Nephron (organoid): ENCODE measurements around the gene MAD1L1.

Experiments
- H3K27ac Mint-ChIP-seq, 3 experiments: 2 replicates each; pipeline ENCODE4 v1.8.0; 2020; ENCODE audit warnings: mixed read lengths in 3 of 3, mild to moderate bottlenecking in 2 of 3, moderate library complexity in 1 of 3
- H3K27me3 Mint-ChIP-seq: 2 replicates; pipeline ENCODE4 v1.8.0; 2021; ENCODE audit warnings: low read depth, mild to moderate bottlenecking, moderate library complexity, mixed read lengths
- H3K36me3 Mint-ChIP-seq: 2 replicates; pipeline ENCODE4 v1.8.0; 2020; ENCODE audit warnings: low read depth, mixed read lengths
- H3K4me1 Mint-ChIP-seq: 2 replicates; pipeline ENCODE4 v1.8.0; 2020; ENCODE audit warnings: mixed read lengths
- H3K4me3 Mint-ChIP-seq, 3 experiments: 2 replicates each; pipeline ENCODE4 v1.8.0; 2020; ENCODE audit warnings: mild to moderate bottlenecking in 3 of 3, mixed read lengths in 3 of 3, moderate library complexity in 2 of 3
- H3K9me3 Mint-ChIP-seq: 2 replicates; pipeline ENCODE4 v1.8.0; 2020; ENCODE audit warnings: mixed read lengths
- TF ChIP-seq, protein P1 (sequence below), 3 experiments: fragments of 200-600 bp; sonication (generic); IDR thresholded peaks; one replicate each; pipeline ENCODE4 v1.5.0; 2021; ENCODE audit warnings: antibody characterized with exemption in 3 of 3; ENCODE audit not compliant: unreplicated experiment in 3 of 3

MAD1L1 gene

DNA sequence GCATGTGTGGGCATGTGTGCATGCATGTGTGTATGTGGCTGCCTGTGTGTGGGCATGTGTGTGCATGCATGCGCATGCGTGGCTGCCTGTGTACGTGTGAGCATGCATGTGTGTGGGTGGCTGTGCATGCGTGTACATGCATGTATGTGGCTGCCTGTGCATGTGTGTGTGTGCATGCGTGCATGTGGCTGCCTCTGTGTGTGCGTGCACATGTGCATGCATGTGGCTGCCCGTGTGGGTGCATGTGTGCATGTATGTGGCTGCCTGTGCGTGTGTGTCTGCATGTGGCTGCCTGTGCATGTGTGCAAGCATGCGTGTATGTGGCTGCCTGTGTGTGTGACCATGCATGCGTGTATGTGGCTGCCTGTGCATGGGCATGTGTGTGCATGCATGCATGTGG lies 345.5 kb downstream of the MAD1L1 start:
- TF ChIP-seq, protein P1, sequence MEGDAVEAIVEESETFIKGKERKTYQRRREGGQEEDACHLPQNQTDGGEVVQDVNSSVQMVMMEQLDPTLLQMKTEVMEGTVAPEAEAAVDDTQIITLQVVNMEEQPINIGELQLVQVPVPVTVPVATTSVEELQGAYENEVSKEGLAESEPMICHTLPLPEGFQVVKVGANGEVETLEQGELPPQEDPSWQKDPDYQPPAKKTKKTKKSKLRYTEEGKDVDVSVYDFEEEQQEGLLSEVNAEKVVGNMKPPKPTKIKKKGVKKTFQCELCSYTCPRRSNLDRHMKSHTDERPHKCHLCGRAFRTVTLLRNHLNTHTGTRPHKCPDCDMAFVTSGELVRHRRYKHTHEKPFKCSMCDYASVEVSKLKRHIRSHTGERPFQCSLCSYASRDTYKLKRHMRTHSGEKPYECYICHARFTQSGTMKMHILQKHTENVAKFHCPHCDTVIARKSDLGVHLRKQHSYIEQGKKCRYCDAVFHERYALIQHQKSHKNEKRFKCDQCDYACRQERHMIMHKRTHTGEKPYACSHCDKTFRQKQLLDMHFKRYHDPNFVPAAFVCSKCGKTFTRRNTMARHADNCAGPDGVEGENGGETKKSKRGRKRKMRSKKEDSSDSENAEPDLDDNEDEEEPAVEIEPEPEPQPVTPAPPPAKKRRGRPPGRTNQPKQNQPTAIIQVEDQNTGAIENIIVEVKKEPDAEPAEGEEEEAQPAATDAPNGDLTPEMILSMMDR (IDR thresholded peaks at IDR 0.05; ENCODE audit: unreplicated experiment in 3 of 3): no peak
- Mint-ChIP-seq H3K27ac (no peak overlapping the region), H3K36me3 (peaks cover 15% of the 10 kb centered on the region), H3K4me3 (no peak overlapping the region), H3K4me1 (no peaks in the 10 kb centered on the region), H3K9me3 (no peaks in the 10 kb centered on the region), H3K27me3 (no peaks in the 10 kb centered on the region)

DNA sequence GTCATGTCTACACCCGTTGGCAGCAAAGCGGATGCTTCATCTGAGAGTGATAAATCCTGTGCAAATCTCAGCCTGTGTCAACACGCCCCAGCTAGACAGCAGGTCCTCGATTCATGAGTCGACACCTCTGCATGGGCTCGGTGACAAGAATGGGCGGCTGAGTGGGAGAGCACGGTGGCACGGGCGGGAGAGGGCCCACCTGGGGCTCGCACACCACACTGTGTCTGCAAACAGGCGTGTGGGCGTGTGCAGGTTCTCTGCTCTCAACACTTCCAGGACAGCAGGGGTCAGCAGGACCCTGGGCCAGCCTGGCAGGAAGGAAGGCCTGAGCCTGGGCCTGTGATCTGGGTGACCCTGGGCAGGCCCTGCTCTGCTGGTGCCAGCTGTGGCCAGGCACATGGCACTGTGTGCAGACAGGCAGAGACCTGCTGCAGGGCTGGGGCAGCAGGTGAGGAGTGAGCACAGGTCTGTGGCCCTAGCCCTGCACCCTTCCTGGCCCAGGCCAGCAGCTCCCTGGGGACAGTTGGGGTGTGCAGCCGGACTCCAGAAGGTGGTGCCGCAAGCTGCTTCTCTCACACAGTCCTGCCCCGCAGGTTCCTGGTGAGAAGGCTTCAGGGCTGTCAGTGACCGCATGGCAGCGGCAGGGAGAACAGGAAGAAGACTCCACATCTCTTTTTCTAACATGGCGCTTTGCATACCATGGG lies 346.2 kb downstream of the MAD1L1 start:
- Mint-ChIP-seq H3K27me3 (no peaks in the 10 kb centered on the region), H3K36me3 (peaks cover 15% of the 10 kb centered on the region), H3K27ac (no peak overlapping the region), H3K9me3 (no peaks in the 10 kb centered on the region), H3K4me1 (no peaks in the 10 kb centered on the region), H3K4me3 (no peak overlapping the region)
- TF ChIP-seq, protein P1 (IDR thresholded peaks at IDR 0.05; ENCODE audit: unreplicated experiment in 3 of 3): no peak

DNA sequence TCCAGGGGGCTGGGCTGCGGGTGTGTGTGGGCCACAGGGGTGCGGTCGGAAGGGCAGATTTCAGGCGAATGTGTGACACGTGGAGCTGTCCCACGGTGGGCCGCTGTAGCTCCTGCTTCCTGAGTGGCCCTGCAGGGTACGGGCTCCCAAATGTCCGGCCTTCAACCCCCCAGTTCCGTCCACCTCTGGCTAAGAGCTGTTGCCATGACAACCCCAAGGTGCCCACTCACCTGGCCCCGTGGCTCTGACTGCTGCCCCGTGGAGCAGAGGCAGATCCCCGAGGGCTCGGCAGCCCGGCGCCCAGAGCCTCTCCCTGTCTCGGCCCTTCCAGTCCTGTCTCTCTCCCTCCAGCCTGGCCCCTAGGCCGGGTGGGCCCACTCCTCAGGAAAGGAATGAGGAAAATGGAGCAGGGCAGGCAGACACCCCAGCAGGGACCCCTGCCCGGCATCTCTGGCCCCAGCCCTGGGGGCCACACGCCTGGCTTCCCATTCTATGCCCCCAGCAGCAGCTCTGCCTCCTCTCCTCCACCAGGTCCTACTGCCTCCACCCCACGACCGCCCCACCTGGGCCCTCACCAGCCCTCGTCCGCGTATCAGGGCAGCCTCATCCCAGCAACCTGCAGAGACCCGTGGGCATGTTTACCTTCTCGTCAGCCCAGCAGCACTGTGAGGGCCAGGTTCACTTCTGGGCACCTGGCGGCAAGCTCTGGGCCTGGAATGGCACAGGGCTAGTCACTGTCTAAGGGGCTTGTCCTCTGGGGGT lies 347.1 kb downstream of the MAD1L1 start:
- H3K4me3 Mint-ChIP-seq: no peak overlapping the region
- TF ChIP-seq, protein P1 (IDR thresholded peaks at IDR 0.05; ENCODE audit: unreplicated experiment in 3 of 3): no peak
- no peak overlapping the region for H3K27ac Mint-ChIP-seq
- peaks cover 15% of the 10 kb centered on the region for H3K36me3 Mint-ChIP-seq
- no peaks in the 10 kb centered on the region for H3K27me3 Mint-ChIP-seq
- no peaks in the 10 kb centered on the region for H3K4me1 Mint-ChIP-seq
- no peaks in the 10 kb centered on the region for H3K9me3 Mint-ChIP-seq

DNA sequence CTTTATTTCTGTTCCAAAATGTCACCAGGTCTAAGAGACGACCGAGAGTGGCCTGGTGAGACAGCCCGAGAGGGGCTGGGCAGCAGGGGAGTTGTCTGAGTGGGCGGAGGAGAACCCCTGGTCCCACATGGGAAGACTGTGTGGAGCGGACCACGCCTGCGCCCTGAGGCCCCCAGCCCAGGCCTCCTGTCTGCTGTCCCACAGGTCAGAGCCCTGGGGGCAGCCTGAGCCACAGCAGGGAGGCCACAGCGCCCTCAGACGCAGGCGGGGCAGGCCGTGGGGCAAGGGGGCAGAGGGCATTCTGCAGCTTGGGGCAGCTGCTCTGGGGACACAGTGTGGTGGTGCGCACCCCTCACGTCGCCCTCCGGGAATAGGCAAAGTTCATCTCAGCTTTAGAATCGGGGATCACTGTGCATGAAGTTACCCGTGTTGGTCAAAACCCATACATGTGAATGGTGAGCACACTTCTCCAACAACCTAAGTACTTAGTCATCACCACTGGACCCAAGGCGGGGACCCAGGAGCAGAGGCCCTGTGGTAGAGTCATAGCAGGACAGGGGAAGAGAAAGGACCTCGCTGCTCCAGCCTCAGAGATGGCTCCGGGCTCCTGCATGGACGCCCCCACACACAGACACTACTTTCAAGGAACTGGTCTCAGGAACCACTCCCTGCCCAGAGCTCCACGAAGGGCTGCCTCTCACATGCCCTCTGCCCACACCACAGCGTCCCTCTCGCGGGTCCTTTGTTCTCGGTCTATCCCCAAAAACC lies 348.0 kb downstream of the MAD1L1 start:
- Mint-ChIP-seq H3K4me3 (no peak overlapping the region), H3K9me3 (no peaks in the 10 kb centered on the region), H3K27me3 (no peaks in the 10 kb centered on the region), H3K27ac (no peak overlapping the region), H3K36me3 (peaks cover 15% of the 10 kb centered on the region), H3K4me1 (no peaks in the 10 kb centered on the region)
- TF ChIP-seq, protein P1 (IDR thresholded peaks at IDR 0.05; ENCODE audit: unreplicated experiment in 3 of 3): no peak

DNA sequence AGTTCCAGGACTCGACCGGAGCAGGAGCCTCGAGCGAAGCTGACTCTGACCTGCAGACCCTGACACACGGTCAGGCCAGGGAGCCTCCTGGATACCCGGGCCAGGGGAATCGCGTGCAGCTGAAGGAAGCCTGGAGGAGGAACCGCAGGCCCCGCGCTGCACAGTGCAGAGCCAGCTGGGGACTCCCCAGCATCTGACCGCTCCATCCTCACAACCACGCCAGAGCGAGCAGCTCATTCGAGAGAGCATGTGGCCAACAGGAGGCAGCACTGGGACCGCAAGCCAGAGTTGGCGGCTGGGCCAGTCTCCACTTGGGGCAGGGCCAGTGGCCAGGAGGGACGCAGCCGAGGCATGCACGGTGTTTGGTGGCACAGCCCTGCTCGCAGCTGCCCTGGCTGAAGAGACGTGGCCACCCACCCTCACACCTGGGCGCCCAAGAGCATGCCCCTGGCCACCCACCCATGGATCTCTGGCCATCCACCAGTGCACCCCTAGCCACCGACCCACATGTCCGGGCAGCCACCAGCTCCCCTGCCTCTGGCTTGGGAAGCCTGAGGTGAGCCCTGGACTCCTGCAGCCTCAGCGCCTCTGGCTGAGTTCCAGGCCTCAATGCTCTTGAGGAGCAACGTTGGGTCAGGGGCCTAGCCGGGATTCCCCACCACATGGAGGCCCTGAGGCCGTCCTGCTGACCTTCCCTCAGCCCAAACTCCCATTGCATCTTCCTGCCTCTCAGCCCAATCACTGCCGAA lies 348.7 kb downstream of the MAD1L1 start:
- no peak overlapping the region for H3K27ac Mint-ChIP-seq
- no peaks in the 10 kb centered on the region for H3K27me3 Mint-ChIP-seq
- no peaks in the 10 kb centered on the region for H3K4me1 Mint-ChIP-seq
- H3K36me3 Mint-ChIP-seq: peaks cover 15% of the 10 kb centered on the region
- TF ChIP-seq, protein P1 (IDR thresholded peaks at IDR 0.05; ENCODE audit: unreplicated experiment in 3 of 3): no peak
- H3K4me3 Mint-ChIP-seq: no peak overlapping the region
- H3K9me3 Mint-ChIP-seq: no peaks in the 10 kb centered on the region
